IPS-NIHi11 (cell line): ENCODE data around the gene DPF1.
A peak's percentile ranks its signal among the peaks of the same experiment; 100 is the strongest.

Experiments used
- DNase-seq: peaks from one replicate; pipeline ENCODE4 v3.0.0; 2012; ENCODE audit warnings: mixed read lengths, low spot score

DPF1 gene

DNA sequence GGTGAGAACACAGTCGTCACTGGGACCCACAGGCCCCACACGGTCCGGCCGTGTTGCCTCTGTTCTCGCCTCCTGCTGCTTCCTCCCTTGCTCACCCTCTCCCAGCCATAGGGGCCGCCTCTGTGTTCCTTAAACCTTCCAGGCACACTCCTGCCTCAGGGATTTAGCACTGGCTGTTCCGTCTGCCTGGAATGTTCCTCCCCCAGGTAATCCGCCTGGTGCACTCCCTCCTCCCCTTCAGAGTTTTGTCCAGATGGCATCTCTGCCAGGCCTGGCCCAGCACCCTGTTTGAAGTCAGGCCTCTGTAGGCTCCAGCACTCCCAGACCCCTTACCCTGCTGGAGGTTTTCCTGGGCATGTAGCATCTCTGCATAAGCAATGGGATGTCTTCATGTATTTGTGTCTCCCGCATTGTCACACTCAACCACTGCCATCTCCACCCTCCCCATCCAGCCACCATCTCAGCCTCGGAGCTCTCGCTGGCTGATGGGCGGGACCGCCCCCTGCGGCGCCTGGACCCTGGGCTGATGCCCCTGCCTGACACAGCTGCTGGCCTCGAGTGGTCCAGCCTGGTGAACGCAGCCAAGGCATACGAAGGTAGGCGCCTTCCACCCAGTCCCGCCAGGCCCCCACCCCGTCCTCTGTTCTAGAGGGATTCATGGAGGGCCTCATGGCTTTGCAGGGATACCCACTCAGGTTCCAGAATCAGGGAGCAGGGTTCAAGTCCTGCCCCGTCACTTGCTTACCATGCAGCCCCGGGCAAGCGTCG is 25.9 kb downstream of the DPF1 start:
- DNase-seq, result no peak

DNA sequence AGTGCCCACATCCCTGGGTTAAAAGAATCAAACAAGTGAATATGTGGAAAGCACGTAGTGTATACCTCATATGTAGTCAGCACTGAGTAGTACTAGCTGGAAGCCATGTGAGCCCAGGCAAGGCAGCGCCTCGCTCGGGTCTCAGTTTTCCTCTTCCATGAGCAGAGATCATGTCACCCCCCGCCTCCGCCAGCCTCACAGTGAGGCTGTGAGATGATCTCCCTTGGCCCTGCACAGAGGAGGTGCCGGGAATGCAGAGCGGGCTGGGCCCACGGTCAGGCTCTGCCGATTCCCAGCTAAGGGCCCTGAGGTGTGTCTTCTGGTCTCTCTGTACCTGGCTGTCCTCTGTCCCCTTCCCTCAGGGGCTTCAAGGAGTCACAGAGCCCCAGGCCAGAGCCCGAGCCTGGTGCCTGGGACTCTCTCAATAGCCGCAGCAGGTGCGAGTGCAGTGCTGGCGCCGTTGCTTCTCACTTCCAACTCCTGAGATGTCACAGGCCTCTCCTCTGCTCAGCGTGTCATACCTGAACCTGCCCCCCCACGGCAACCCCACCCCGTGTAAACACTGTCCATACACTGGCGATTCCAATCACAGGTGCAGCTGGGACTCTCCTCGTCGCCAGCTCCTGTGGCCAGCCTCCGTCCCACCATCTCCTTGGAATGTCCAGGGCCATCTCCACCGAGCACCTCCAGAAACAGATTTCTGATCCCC is 26.9 kb downstream of the DPF1 start:
- DNase-seq, result no peak

GRCh38 chr19:38196245-38196837 is 27.7 kb downstream of the DPF1 start:
- DNase-seq, result no peak

DNA sequence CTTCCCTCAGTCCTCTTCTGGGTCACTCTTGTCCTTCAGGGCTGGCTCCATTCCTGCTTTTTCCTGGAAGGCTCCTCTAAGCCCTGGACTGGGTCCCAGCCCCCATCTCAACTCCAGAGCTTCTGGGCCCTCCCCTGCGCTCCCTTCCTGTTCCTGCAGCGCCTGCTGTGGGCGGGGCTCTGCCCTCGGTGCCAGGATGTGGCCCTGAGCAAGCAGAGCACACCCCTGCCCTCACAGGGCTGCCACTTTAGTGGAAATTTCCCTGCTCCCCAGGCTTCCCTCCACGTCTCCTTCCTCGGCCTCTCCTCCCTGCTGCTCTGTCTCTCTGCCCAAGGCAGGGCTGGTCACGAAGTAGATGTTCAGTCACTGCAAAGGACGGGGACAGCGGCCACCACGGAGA is 28.8 kb downstream of the DPF1 start:
- DNase-seq, result peak; percentile 7

- no peak for DNase-seq
Observed at GRCh38 chr19:38194061-38194701, 29.8 kb downstream of the DPF1 start.

- DNase-seq, result no peak
Observed at GRCh38 chr19:38193445-38193844, 30.6 kb downstream of the DPF1 start.

- no peak for DNase-seq
Observed at GRCh38 chr19:38191747-38192146, 32.3 kb downstream of the DPF1 start.

DNA sequence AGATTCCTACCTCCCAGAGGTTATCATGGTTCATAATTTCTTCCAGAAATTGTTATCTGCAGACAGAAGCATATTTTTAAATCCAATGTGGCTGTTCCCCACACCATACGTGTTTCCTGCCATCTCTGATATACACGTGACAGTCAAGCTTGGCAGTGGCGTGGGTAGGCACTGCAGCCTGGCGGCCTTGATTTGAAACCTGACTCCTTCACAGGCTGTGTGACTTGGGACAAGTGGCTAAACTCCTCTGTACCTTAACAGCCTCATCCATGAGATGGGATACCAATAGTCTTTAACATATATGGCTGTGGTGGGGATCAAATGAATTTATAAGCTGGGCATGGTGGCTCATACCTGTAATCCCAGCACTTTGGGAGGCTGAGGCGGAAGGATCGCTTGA is 33.2 kb downstream of the DPF1 start:
- DNase-seq, result no peak

DNA sequence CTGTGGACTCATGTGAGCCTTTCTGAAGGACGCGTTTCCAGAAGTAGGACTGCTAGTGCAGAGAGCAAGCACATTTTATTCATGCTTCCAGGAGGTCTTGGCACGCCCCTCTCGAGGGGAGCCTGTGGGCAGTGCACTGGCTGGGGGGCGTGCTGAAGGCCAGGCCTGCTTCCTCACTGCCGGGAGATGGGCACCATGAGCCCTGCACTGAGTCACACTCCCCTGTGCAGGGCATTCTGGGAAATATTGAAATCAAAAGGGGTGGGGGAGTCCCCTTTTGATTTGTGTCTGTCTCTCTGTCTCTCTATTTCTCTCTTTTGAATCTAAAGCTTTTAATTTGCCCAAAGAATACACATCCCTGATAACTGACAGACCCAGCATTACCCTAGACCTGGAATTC is 34.0 kb downstream of the DPF1 start:
- DNase-seq, result no peak

DNA sequence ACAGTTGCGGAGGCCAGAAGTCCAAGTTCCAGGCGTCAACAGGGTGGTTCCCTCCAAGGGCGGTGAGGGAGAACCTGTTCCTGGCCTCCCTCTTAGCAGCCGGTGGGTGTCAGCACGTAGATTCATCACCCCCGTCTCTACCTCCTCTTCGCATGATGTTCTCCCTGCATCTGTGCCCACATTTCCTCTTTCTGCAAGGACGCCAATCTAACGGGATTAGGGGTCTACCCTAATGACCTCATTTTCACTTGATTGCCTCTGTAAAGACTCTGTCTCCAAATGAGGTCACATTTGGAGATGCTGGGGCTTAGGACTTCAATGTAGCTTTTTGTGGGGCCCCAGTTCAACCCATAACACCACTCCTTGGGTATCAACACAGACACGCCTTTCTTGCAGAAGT is 38.5 kb downstream of the DPF1 start:
- no peak for DNase-seq

- no peak for DNase-seq
Observed at GRCh38 chr19:38184815-38185214, 39.2 kb downstream of the DPF1 start.

- DNase-seq, result peak; percentile 97
Observed at GRCh38 chr19:38183251-38183897, 40.6 kb downstream of the DPF1 start.

DNA sequence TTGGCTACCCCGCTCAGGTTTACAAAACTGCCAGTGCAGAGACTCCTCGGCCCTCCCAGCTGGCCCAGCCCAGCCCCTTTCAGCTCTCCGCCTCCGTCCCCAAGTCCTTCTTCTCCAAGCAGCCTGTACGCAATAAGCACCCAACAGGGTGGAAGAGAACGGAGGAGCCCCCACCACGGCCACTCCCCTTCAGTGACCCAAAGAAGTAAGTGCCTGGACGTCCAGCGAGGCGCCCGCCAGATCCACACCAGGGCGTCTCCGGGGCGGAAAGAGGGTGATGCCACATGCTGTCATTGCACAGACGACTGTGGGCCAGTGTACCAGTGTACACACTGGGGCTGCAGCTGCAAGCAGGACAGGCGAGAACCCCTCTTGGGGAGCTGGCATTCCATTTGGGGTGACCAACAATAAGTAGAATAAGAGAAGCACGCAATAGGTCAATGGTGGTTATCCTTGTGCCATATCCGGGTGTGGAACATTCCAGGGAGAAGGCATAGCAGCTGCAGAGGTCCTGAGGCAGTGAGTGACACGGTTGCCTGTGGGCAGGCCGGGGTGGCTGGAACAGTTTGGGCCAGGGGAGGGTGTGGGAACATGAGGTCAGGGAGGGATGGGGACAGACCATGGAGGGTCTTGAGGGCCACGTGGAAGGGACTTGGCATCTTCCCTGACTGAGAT is 41.3 kb downstream of the DPF1 start:
- DNase-seq, result no peak

- no peak for DNase-seq
Observed at GRCh38 chr19:38180071-38180470, 44.0 kb downstream of the DPF1 start.

DNA sequence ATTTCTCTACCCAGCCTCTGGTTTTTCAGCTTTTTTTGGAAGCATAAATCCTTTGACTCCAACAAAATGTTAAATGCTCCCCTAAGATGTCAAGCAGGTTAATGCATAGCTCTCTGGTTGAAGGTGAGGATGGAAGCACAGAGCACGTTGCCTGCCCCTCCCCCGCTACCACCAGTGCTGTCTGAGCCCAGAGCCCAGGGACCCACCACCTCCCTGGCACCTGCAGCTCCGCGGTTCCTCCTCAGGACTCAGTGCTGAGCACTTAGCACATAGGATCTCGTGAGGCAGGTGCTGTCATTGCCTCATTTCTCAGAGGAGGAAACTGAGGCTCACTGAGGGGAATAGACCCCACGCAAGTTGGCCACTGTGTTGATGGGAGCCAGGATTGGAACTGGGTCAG is 48.6 kb downstream of the DPF1 start:
- no peak for DNase-seq

GRCh38 chr19:38173291-38174041 is 50.6 kb downstream of the DPF1 start:
- DNase-seq, result no peak

DNA sequence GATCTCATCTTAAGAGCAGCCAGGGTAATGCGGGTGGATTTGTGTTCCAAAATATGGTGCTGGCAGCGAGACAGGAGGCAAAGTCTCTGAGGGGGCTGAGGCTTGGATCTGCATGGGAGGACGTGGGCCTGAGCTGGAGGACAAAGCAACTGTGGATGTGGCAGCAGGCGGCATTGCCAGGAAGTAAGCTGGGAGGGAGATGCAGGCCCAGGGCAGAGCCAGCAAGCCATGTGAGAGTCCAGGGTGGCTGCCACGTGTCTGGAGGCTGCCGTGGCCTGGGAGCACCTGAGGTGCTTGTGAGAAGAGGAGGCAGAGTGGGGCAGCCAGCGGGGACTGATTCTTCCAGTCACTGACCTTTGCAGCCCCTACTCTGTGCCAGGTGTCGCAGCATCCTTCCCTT is 52.0 kb downstream of the DPF1 start:
- no peak for DNase-seq

GRCh38 chr19:38170334-38170733 is 53.7 kb downstream of the DPF1 start:
- DNase-seq, result no peak

- DNase-seq, result no peak
Observed at GRCh38 chr19:38168637-38169036, 55.4 kb downstream of the DPF1 start.

DNA sequence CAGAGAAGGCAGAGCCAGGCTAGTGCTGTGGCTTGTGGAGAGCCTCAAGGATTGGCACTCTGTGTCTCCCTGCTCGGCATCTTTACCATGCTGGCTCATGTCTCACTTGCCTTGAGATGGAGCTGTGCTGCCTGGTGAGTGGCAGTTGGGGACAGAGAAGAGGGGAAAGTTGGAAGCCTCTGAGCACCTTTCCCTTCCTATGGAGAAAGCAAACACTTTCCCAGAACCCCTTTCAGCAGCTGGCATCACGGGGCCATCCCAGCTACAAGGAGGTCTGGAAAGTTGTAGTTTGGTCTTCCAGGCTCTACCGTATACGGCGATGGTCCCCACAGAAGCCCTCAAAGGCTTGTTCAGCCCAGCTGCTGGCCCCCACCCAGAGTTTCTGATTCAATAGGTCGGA is 58.7 kb downstream of the DPF1 start:
- no peak for DNase-seq

GRCh38 chr19:38164526-38164925 is 59.5 kb downstream of the DPF1 start:
- DNase-seq, result no peak
